Measurements from ENCODE around the gene PLEKHF1.
"Not testable (repeated sequence)": the region's sequence is repeated elsewhere in the genome, so short reads cannot be mapped to it uniquely, and the experiment has no call there.

PLEKHF1 gene

DNA sequence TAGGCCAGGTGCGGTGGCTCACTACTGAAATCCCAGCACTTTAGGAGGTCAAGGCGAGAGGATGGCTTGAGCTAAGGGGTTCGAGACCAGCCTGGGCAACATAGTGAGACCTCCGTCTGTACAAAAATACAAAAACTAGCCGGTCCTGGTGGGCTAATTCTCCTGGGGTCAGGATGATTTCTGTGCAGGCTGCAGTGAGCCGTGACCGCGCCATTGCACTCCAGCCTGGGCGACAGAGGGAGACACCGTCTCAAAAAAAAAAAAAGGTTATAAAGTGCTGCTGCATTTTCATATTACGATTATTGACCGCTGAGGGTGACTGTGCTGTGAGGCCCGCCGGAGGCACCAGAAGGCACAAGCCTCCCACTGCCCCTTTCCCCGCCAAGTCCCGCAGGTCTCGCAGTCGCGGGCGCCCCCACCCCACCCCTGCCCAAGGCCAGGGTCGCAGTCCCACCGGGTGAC is 477 bp upstream of the PLEKHF1 start:
- no peak for DNase-seq (ENCODE audit: low read depth)

DNA sequence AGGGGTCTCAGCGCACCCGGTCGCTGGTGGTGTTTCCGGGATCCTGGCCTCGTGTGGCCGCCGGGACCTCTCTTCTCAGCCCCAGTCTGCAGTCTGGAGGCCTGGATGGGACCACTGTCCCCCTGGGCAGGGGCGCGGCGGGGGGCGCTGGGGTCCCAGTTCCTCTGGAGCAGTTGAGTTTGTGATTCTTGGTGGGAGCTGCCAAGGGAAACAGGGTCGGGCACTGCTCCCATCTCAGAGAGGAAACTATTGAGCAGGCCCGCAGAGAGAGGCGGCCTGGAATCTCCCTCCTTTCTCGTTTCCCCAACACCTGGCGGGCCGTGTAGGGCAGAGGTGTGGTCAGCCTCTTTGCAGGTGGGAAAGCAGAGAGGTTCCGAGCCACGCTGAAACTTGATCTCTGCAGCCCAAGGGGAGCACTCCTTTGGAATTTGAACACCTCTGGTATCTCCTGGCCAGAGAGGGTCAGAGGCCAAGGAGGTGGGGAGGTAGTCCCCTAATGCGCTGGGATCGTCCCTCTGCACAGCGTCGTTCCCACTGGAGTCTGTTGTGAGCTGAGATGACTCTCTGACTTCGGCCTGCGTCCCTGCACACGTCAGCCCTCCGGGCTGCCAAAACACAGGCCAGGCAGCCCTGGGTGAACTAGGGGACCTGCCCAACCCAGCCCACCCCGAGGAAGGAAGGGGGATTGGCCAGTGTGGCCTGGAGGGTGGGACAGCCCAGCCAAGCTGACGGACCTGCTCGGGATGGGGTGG is 741 bp downstream of the PLEKHF1 start:
- no peak for DNase-seq (ENCODE audit: low read depth)

DNA sequence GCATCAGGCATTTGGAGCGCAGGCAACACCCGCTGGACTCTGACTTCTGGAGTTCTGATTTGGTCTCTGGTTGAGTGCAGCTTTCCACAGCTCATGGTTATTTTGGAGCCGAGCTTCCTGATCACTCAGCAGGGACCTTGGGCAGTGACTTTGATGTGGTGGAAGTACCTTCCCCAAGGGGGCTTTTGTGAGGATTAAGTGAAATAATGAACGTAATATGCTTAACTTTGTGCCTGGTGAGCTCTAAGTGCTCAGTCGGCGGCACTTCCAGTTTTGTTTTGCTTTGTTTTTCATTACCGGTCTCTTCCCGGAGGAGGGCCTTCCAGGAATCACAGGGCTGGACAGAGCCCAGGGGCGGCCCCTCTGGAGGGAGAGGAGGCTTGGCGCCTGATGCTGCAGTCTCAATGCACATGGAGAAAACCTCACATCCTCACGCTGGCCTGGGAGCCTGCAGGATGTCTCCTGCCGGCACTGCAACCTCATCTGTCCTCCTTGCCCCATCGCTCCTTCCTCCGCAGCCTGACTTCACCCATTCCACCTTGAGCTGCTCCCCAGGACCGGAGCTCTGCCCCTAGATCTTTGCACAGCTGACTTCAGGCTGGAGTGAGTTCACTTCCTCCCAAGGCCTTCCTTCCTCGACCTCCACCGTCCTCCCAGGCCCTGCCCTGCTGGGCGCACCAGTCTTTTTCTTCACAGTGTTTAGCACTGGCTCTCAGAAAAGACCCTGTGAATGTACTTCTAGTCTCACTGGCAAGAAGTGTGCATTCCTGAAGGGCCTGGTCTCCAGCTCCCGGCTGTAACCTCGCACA is 1.5 kb downstream of the PLEKHF1 start:
- no peak for DNase-seq (ENCODE audit: low read depth)

- no peak for DNase-seq (ENCODE audit: low read depth)
Observed at GRCh38 chr19:29667387-29667783, 2.1 kb downstream of the PLEKHF1 start.

GRCh38 chr19:29667901-29668341 is 2.7 kb downstream of the PLEKHF1 start:
- peak; percentile 50 for DNase-seq (ENCODE audit: low read depth)

DNA sequence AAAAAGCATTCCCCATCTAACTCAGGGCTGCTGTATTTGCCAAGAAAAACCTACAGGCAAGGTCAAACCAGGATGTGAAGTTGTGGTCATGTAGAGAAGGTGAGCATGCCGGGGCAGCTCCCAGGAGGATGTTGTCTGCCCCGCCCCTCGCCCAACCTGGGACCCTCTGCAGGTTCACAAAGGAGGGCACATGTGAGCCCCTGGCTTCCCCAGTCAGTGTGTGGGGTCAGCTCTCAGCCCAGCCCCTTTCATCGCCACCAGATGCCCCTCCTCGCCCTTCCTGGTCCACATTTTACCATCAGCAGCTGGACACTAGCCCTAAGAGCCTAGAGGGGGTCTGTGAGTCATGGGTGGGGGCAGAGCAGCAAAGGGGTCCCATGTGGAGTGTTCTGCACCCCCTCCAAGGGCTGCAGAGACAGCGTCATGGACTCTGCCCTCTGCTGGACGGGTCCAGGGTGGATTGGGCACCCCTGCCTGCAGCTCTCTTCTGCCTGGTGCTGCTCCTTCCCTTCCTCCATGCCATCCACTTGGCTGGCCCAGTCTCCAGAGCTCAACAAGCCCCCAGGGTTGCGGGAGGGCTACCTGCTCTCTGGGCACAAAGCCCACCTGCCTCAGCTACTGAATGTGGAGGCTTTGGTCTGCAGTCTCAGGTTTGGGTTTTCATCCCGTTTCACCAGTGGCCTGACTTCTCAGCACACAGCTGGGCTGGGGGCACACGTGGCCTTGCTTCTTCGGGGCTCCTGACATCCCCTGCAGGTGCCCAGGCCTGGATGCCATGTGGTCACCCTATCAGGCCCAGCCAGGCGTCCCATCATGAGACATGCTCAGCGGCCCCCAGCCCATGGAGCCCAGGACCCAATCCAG is 3.7 kb downstream of the PLEKHF1 start:
- no peak for DNase-seq (ENCODE audit: low read depth)

GRCh38 chr19:29670255-29670654 is 5.0 kb downstream of the PLEKHF1 start:
- no peak for DNase-seq (ENCODE audit: low read depth)

- not testable (repeated sequence) for DNase-seq (ENCODE audit: low read depth)
Observed at GRCh38 chr19:29671026-29671392, 5.7 kb downstream of the PLEKHF1 start.

DNA sequence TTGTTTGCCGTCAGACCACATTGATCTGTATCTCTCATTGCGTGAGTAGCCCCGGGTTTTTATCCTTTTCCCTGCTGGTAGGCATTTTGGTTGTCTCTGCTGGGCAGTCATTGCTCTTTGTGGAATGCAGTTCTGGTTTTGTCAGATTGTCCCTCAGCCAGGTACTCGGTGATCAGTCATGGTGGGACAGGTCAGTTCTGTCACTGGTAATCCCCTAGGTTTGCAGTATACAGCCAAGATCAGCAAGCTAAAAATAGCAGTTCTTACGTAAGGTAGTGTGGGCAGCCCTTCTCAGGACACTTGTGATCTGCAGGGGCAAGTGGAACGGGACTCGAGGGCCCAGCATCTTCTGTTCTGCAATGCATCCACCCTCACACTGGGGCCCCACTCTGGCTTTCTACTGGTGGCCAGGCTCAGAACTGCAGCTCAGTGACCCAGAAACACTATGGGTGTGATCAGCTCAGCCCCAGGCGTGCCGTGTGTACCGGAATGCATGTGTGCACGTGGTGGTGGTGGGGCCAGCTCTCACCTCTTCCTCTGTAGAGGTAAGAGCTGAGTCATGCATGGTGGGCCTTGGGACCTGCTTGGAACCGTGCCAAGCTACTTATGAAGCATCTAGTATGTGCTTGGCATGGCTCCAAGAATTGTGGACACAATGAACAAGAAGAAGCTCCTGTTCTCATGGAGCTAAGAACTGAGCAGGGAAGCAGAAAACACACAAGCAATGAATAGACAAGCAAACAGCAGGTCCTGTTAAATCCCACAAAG is 6.3 kb downstream of the PLEKHF1 start:
- peak; percentile 79 for DNase-seq (ENCODE audit: low read depth)

- no peak for DNase-seq (ENCODE audit: low read depth)
Observed at GRCh38 chr19:29672319-29672932, 7.2 kb downstream of the PLEKHF1 start.

- DNase-seq (ENCODE audit: low read depth), result peak; percentile 83
Observed at GRCh38 chr19:29672933-29673336, 7.7 kb downstream of the PLEKHF1 start.

DNA sequence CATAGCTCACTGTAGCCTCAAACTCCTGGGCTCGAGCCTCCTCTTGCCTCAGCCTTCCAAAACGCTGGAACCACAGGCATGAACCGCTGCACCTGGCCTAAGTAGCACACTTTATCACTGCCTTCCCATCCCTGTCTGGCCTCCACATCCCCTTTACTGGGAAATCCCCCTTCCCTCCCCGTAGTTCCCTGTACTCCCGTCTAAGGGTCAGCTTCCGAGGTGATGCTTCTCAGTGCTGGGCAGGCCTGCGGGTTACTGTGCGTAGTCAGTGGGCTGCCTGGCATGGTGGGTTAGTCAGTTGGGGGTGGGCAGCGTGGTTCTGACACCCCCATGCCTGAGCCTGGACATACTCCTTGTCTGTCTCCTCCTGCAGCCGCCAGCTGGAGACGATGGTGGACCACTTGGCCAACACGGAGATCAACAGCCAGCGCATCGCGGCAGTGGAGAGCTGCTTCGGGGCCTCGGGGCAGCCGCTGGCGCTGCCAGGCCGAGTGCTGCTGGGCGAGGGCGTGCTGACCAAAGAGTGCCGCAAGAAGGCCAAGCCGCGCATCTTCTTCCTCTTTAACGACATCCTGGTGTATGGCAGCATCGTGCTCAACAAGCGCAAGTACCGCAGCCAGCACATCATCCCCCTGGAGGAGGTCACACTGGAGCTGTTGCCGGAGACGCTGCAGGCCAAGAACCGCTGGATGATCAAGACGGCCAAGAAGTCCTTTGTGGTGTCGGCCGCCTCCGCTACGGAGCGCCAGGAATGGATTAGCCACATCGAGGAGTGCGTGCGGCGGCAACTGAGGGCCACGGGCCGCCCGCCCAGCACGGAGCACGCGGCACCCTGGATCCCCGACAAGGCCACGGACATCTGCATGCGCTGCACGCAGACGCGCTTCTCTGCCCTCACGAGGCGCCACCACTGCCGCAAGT is 8.4 kb downstream of the PLEKHF1 start:
- DNase-seq (ENCODE audit: low read depth), result no peak

GRCh38 chr19:29674374-29675119 is 9.3 kb downstream of the PLEKHF1 start:
- DNase-seq (ENCODE audit: low read depth), result no peak

DNA sequence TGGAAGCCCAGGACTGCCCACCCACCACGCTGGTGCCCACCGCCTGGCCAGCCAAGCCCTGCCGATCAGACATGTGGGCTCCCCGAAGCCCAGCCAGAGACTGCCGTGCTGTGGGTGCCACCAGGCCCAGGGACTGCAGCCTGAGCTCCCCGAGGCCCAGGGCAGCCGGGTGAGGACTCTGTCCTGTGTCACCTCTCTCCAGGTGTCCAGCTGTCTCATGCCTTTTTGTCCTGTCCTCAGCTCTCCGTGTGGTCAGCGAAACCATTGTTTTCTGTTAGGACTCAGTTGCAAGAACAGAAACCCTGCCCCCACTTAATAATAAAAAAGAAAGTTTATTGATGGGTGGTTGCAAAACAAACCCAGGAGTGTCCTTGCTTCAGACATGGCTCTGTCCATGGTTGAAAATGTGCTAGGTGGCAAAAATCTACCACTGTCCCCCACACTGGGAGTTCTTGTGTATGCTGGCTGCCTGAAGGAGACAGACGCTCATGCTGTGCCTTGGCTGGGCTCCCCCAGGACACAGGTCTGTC is 9.9 kb downstream of the PLEKHF1 start:
- no peak for DNase-seq (ENCODE audit: low read depth)

DNA sequence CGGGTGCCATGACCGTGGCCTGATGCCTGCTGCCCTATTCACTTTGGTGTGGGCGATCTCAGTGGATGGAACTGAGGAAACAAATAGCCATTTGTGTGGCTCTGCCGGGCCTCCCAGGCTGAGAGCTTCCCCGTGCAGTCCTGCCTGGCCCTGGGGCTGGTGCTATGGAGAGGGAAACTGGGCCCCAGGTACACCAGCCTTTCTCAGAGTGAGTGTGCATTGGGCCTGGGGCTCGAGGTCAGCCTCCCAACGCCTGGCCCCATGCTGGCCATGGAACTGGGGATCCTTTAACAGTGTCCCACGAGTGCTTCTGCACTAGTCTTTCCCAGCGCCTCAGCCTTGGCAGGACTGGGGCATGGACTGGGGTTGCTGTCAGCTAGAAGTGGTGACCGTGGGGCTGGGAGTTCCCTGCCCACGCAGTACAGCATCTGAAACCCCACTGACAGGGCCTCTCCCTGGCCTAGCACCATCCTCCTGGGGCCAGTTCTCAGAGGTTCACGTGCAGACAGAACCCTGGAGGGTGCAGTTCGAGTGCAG is 10.5 kb downstream of the PLEKHF1 start:
- DNase-seq (ENCODE audit: low read depth), result no peak

GRCh38 chr19:29676586-29676985 is 11.3 kb downstream of the PLEKHF1 start:
- no peak for DNase-seq (ENCODE audit: low read depth)

GRCh38 chr19:29677001-29677817 is 11.9 kb downstream of the PLEKHF1 start:
- DNase-seq (ENCODE audit: low read depth), result no peak
